Adrenal gland (tissue), 12 donors: ENCODE measurements around the gene NCKAP5. TPM values are rescaled to one million over a fixed set of nuclear protein-coding genes. Genes with fewer than 3 reads are reported as not detected.

Experiments
- DNase-seq, 7 donors: peaks; one replicate each; pipeline ENCODE4 v3.0.0-alpha.2; 2019 to 2020
- H3K27ac ChIP-seq, 5 donors: fragments of 200-600 bp; sonication (generic) in 4 of 5; 1 replicate in 3 of 5; 2 replicates in 2 of 5; pipeline versions ENCODE4 v1.5.1 to v1.8.0; 2016 to 2020; ENCODE audit warnings: mild to moderate bottlenecking in 1 of 5
- H3K27me3 ChIP-seq: fragments of 200-600 bp; 2 replicates; pipeline ENCODE4 v1.8.0; 2021
- H3K36me3 ChIP-seq, 2 donors: fragments of 200-600 bp; replicated peaks in 1 of 2; 1 replicate in 1 of 2; 2 replicates in 1 of 2; pipeline versions ENCODE4 v1.5.1 to v1.8.0; 2018 to 2022
- H3K4me1 ChIP-seq, 2 donors: fragments of 200-600 bp; replicated peaks in 1 of 2; 1 replicate in 1 of 2; 2 replicates in 1 of 2; pipeline versions ENCODE4 v1.5.1 to v1.8.0; 2018 to 2021
- H3K4me3 ChIP-seq, 4 donors: fragments of 200-600 bp; sonication (generic) in 3 of 4; one replicate each; pipeline ENCODE4 v1.5.1; 2016 to 2018
- H3K9me3 ChIP-seq, 3 donors: fragments of 200-600 bp; sonication (generic) in 1 of 3; replicated peaks in 1 of 3; 1 replicate in 2 of 3; 2 replicates in 1 of 3; pipeline versions ENCODE4 v1.5.1 to v1.8.0; 2016 to 2021
- POLR2A ChIP-seq, 2 donors: fragments of 450-650 bp; IDR thresholded peaks; one replicate each; pipeline ENCODE4 v1.6.1; 2017; ENCODE audit warnings: antibody characterized with exemption in 2 of 2, mild to moderate bottlenecking in 2 of 2, moderate library complexity in 1 of 2
- whole genome bisulfite sequencing, 4 donors: extraction: QIAGEN DNeasy Blood & Tissue Kit in 2 of 4; methylation state at CpG; one replicate each; pipeline versions ENCODE4 v1.1.5 to v1.1.7; 2013 to 2017; 5-methylcytosine and 5-hydroxymethylcytosine counted together
- intact Hi-C, 2 donors: fragments of 100-400 bp; cut with DNase I; formaldehyde crosslinking; loops; one replicate each; pipeline versions ENCODE4 v1.14.1 to v1.15.0; 2022 to 2023
- polyA plus RNA-seq, 3 donors: library from polyadenylated mRNA; stranded (reverse); fragments of 200-250 nt in 2 of 3; fragments of 350-450 nt in 1 of 3; fragmentation: Illumina TruSeq in 1 of 3; extraction: RNeasy Lipid Tissue Mini Kit (QIAGEN cat#74804) in 1 of 3; gene quantifications; one replicate each; pipeline ENCODE4 v1.2.3, GENCODE V29; 2013 to 2014
- total RNA-seq, 9 donors: library from RNA; depleted of rRNA in 4 of 9; stranded (reverse); fragments of >200 nt in 4 of 9; fragments of 120-200 nt in 1 of 9; fragmentation: NEBNext Ultra II Directional in 1 of 9; extraction: Animal tissue kit (Norgen Biotek cat#: 25700) in 1 of 9; gene quantifications; one replicate each; pipeline versions ENCODE4 v1.1.0 to v1.2.4, GENCODE V29; 2013 to 2023
- TF ChIP-seq, protein P1 (sequence below), 6 experiments: fragments of 450-650 bp in 4 of 6; fragments of 200-600 bp in 2 of 6; sonication (generic) in 1 of 6; IDR thresholded peaks; 1 replicate in 5 of 6; 2 replicates in 1 of 6; pipeline versions ENCODE4 v1.5.1 to v1.8.0; 2016 to 2021; ENCODE audit warnings: antibody characterized with exemption in 6 of 6, mild to moderate bottlenecking in 2 of 6, moderate library complexity in 1 of 6
- donor health status: healthy with polysubstance abuse.
- donor health status: Bipolar disorder and iron deficiency.
- donor health status: DM: yes; HTN: yes; CAD: no.
- donor health status: DM: no; HTN: no; CAD: no.
- donor health status: DM: no; HTN: no; CAD: no.
- donor health status: DM: yes; HTN: yes; CAD: no.

Gene NCKAP5
- total and polyA plus RNA-seq, 12 donors, result 0.06 to 3.1 (median 1.1) TPM

DNA sequence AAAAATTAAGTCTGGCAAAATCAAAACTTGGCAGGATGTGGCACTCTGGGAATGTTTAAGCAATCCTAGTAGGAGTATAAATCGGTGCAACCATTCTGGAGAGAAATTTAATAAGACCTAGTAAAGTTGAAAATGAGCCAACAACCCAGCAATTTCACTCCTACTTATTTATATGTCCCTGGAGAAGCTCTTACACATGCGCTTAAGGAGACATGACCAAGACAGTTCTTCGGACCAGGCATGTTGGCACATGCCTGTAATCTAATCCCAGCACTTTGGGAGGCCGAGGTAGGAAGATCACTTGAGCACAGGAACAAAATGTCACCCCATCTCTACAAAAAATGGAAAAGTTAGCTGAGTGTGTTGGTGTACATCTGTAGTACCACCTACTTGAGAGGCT lies 523.7 kb downstream of the NCKAP5 start:
- intact Hi-C loops, result no loop called here

DNA sequence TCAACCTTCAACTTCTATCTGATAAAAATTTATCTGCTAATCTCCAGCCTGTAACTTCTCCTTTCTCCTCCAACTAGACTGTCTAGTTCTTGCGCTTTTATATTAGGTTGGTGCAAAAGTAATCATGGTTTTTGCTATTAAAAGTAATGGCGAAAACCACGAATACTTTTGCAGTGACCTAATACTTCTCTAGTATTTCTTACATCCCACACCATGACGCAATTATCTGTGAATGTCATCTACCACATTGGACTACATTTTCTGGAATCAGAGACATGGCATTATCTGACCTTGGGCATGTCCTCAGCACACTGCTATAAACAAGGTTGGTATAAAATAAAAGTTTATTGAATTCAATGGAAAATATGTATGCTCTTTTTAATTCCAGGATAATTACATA lies 528.1 kb downstream of the NCKAP5 start:
- no peak overlapping the region for H3K4me3 ChIP-seq
- H3K36me3 ChIP-seq, result no peaks in the 10 kb centered on the region
- TF ChIP-seq, protein P1, sequence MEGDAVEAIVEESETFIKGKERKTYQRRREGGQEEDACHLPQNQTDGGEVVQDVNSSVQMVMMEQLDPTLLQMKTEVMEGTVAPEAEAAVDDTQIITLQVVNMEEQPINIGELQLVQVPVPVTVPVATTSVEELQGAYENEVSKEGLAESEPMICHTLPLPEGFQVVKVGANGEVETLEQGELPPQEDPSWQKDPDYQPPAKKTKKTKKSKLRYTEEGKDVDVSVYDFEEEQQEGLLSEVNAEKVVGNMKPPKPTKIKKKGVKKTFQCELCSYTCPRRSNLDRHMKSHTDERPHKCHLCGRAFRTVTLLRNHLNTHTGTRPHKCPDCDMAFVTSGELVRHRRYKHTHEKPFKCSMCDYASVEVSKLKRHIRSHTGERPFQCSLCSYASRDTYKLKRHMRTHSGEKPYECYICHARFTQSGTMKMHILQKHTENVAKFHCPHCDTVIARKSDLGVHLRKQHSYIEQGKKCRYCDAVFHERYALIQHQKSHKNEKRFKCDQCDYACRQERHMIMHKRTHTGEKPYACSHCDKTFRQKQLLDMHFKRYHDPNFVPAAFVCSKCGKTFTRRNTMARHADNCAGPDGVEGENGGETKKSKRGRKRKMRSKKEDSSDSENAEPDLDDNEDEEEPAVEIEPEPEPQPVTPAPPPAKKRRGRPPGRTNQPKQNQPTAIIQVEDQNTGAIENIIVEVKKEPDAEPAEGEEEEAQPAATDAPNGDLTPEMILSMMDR (IDR thresholded peaks at IDR 0.05), result no peak
- TF ChIP-seq POLR2A (IDR thresholded peaks at IDR 0.05), result no peak
- H3K27ac ChIP-seq, result no peak overlapping the region
- DNase-seq, result no peak
- 73 to 82% (median 80%) methylated on average over 4 of the region's 4 CpGs for WGBS, 4 donors
- no peaks in the 10 kb centered on the region for H3K9me3 ChIP-seq
- H3K27me3 ChIP-seq, result no peaks in the 10 kb centered on the region
- intact Hi-C loops, result no loop called here
- no peaks in the 10 kb centered on the region for H3K4me1 ChIP-seq

More for the DNA sequence above, 523.7 kb downstream of the NCKAP5 start:
- no peak for DNase-seq
- no peaks in the 10 kb centered on the region for H3K36me3 ChIP-seq
- WGBS, 4 donors, result 76 to 88% (median 86%) methylated on average over 4 of the region's 4 CpGs
- H3K27ac ChIP-seq, result no peak overlapping the region
- no peak overlapping the region for H3K4me3 ChIP-seq
- TF ChIP-seq, protein P1 (IDR thresholded peaks at IDR 0.05), result no peak
- TF ChIP-seq POLR2A (IDR thresholded peaks at IDR 0.05), result no peak
- H3K27me3 ChIP-seq, result no peaks in the 10 kb centered on the region
- H3K9me3 ChIP-seq, result no peaks in the 10 kb centered on the region
- H3K4me1 ChIP-seq, result no peaks in the 10 kb centered on the region

DNA sequence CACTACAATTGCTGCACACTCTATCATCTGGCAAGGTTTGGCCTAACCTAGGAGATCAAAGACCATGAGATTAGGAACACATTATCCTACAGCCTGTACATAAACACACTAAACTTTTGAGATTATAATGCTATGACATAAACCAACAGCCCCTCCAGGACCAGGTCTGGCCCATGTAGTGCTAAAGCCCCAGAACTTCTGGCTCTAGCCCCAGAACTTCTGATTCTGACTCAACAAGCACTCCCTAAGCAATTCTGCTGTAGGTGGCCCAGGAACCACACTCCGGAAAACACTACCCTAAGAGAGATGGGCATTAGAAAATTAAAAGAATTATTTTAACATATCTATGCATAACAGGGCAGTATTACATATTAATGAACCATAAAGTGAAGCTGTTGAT lies 528.7 kb downstream of the NCKAP5 start:
- Histone ChIP-seq H3K9me3 (no peaks in the 10 kb centered on the region), H3K4me3 (no peak overlapping the region), H3K4me1 (no peaks in the 10 kb centered on the region), H3K27me3 (no peaks in the 10 kb centered on the region), H3K27ac (no peak overlapping the region), H3K36me3 (no peaks in the 10 kb centered on the region)
- DNase-seq, result no peak
- no peak for TF ChIP-seq POLR2A (IDR thresholded peaks at IDR 0.05)
- TF ChIP-seq, protein P1 (IDR thresholded peaks at IDR 0.05), result no peak
- 90 to 100% (median 96%) methylated on average over 1 of the region's 1 CpG for WGBS, 4 donors
- intact Hi-C loops, result no loop called here

DNA sequence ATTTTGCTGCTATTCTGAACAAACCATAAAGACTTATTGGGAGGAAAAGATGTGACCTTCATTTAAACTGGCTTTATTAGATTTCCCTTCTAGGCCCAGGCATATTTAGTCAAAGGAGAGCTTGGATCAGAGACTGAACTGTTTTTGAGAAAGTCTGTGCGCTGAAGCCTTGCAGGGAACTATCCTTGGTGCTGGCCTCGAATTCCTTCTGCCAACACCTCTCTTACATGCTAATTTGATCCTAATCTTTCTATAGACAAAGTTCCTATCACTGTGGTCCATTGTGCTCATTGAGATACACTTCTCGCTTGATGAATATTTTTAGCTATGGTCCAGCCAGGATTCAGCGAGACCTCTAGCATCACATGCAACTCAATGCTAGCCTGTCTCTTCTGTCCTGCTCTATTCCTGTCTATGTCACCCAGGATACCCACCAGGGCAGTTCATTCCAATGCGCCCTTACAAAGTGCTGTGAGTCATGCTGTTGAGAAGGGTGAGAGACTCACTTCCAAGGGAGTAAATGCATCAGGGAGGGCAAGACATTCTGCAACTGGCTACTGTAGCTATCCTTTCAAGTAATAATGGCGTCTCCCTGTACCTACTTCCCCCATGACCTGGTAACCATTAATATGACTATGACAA lies 541.6 kb downstream of the NCKAP5 start:
- no peaks in the 10 kb centered on the region for H3K27me3 ChIP-seq
- H3K27ac ChIP-seq, result no peak overlapping the region
- H3K9me3 ChIP-seq, result no peaks in the 10 kb centered on the region
- TF ChIP-seq, protein P1 (IDR thresholded peaks at IDR 0.05), result no peak
- TF ChIP-seq POLR2A (IDR thresholded peaks at IDR 0.05), result no peak
- no peaks in the 10 kb centered on the region for H3K4me1 ChIP-seq
- no peak overlapping the region for H3K4me3 ChIP-seq
- intact Hi-C loops, result no loop called here
- H3K36me3 ChIP-seq, result no peaks in the 10 kb centered on the region
- no peak for DNase-seq
- 43 to 68% (median 55%) methylated on average over 5 to 6 of the region's 6 CpGs for WGBS, 4 donors
